ENCODE results near the gene NPIPB8. TPM values are rescaled to one million over a fixed set of nuclear protein-coding genes. Genes with fewer than 3 reads are reported as not detected.
"Not testable (repeated sequence)": the region's sequence is repeated elsewhere in the genome, so short reads cannot be mapped to it uniquely, and the experiment has no call there.

NPIPB8 gene
- total and polyA plus RNA-seq, 4 donors: 0.74 to 1.6 TPM; not detected in 2

DNA sequence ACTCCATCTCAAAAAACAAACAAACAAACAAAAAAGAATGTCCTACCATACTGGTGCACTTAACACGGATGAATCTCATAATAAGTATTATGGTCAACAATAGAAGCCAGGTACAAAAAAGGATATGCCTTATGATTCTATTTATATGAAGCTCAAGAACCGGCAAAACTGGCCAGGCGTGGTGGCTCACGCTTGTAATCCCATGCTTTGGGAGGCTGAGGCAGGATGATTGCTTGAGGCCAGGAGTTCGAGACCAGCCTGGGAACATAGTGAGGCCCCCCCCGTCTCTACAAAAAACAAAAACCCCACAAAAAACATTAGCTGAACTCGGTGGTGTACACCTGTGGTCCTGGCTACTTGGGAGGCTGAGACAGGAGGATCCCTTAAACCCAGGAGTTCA lies 66.4 kb downstream of the NPIPB8 start:
- H3K9ac ChIP-seq (ENCODE audit: insufficient read depth in 1 of 2, low read length in 2 of 2); DNase-seq; H3K27ac ChIP-seq (ENCODE audit: low read depth in 1 of 2, low read length in 1 of 2); ATAC-seq (ENCODE audit: insufficient read depth, low FRiP score); H3K27me3 ChIP-seq (ENCODE audit: control insufficient read depth in 3 of 3, insufficient read depth in 3 of 3, low read length in 2 of 3); H3K4me1 ChIP-seq (ENCODE audit: control insufficient read depth in 5 of 5, insufficient read depth in 5 of 5, low read length in 5 of 5); H3K36me3 ChIP-seq (ENCODE audit: control insufficient read depth in 4 of 4, insufficient read depth in 4 of 4, low read length in 4 of 4); H3K9me3 ChIP-seq (ENCODE audit: control insufficient read depth in 4 of 4, insufficient read depth in 3 of 4, low read length in 3 of 4); H3K4me3 ChIP-seq: not testable (repeated sequence)
- WGBS, 2 donors: 94 to 100% methylated on average over 2 to 3 of the region's 7 CpGs

Other genes with a start within 250 kb of the NPIPB8 start
- 10 to 100 TPM; 56.8 to 95.8 TPM for gene EIF3CL, start 234.2 kb upstream of the NPIPB8 start, total RNA-seq
- 10 to 100 TPM; 45.9 to 60.5 TPM for gene EIF3CL, start 234.2 kb upstream of the NPIPB8 start, polyA plus RNA-seq
- gene NPIPB7, start 165.7 kb upstream of the NPIPB8 start, total RNA-seq: not detected
- gene NPIPB7, start 165.7 kb upstream of the NPIPB8 start, polyA plus RNA-seq: under 1 TPM; 0.21 to 0.28 TPM
- 10 to 100 TPM; 42.4 to 64.8 TPM for gene CLN3, start 146.0 kb upstream of the NPIPB8 start, total RNA-seq
- gene CLN3, start 146.0 kb upstream of the NPIPB8 start, polyA plus RNA-seq: 10 to 100 TPM; 50.1 to 62.2 TPM
- 10 to 100 TPM in 1 of 2 donors, 1 to 10 TPM in 1; 8.0 to 24.7 TPM for gene APOBR, start 143.4 kb upstream of the NPIPB8 start, total RNA-seq
- 10 to 100 TPM; 26.0 to 43.2 TPM for gene APOBR, start 143.4 kb upstream of the NPIPB8 start, polyA plus RNA-seq
- gene IL27, start 131.2 kb upstream of the NPIPB8 start, total RNA-seq: 1 to 10 TPM in 1 of 2 donors, not detected in 1; 1.1 TPM
- gene IL27, start 131.2 kb upstream of the NPIPB8 start, polyA plus RNA-seq: 1 to 10 TPM in 1 of 2 donors, under 1 TPM in 1; 0.37 to 1.8 TPM
- gene NUPR1, start 99.1 kb upstream of the NPIPB8 start, total RNA-seq: 100 to 1,000 TPM in 1 of 2 donors, 1 to 10 TPM in 1; 8.0 to 212 TPM
- 100 to 1,000 TPM; 192 to 828 TPM for gene NUPR1, start 99.1 kb upstream of the NPIPB8 start, polyA plus RNA-seq
- gene SGF29, start 84.1 kb upstream of the NPIPB8 start, total RNA-seq: 10 to 100 TPM; 17.8 to 30.4 TPM
- 10 to 100 TPM; 18.5 to 46.6 TPM for gene SGF29, start 84.1 kb upstream of the NPIPB8 start, polyA plus RNA-seq
- 1 to 10 TPM; 3.7 to 6.4 TPM for gene SULT1A2, start 41.0 kb upstream of the NPIPB8 start, total RNA-seq
- gene SULT1A2, start 41.0 kb upstream of the NPIPB8 start, polyA plus RNA-seq: 10 to 100 TPM in 1 of 2 donors, 1 to 10 TPM in 1; 5.7 to 14.2 TPM
- 10 to 100 TPM; 37.3 to 43.1 TPM for gene SULT1A1, start 28.0 kb upstream of the NPIPB8 start, total RNA-seq
- 100 to 1,000 TPM in 1 of 2 donors, 10 to 100 TPM in 1; 34.6 to 118 TPM for gene SULT1A1, start 28.0 kb upstream of the NPIPB8 start, polyA plus RNA-seq
- gene EIF3C, start 73.4 kb downstream of the NPIPB8 start, total RNA-seq: 100 to 1,000 TPM; 334 to 382 TPM
- 100 to 1,000 TPM; 324 to 984 TPM for gene EIF3C, start 73.4 kb downstream of the NPIPB8 start, polyA plus RNA-seq
- gene NPIPB9, start 113.7 kb downstream of the NPIPB8 start, total RNA-seq: 1 to 10 TPM; 2.8 to 5.5 TPM
- gene NPIPB9, start 113.7 kb downstream of the NPIPB8 start, polyA plus RNA-seq: under 1 TPM; 0.35 to 0.73 TPM
- gene ATXN2L, start 184.9 kb downstream of the NPIPB8 start, total RNA-seq: 100 to 1,000 TPM in 1 of 2 donors, 10 to 100 TPM in 1; 73.0 to 140 TPM
- gene ATXN2L, start 184.9 kb downstream of the NPIPB8 start, polyA plus RNA-seq: 100 to 1,000 TPM in 1 of 2 donors, 10 to 100 TPM in 1; 72.1 to 109 TPM
- gene TUFM, start 208.3 kb downstream of the NPIPB8 start, total RNA-seq: 100 to 1,000 TPM in 1 of 2 donors, 10 to 100 TPM in 1; 58.6 to 185 TPM
- 100 to 1,000 TPM; 171 to 260 TPM for gene TUFM, start 208.3 kb downstream of the NPIPB8 start, polyA plus RNA-seq
- gene SH2B1, start 225.8 kb downstream of the NPIPB8 start, total RNA-seq: 10 to 100 TPM; 24.3 to 53.6 TPM
- gene SH2B1, start 225.8 kb downstream of the NPIPB8 start, polyA plus RNA-seq: 10 to 100 TPM; 21.5 to 35.3 TPM
- gene ATP2A1, start 240.4 kb downstream of the NPIPB8 start, total RNA-seq: under 1 TPM; 0.34 to 0.92 TPM
- gene ATP2A1, start 240.4 kb downstream of the NPIPB8 start, polyA plus RNA-seq: under 1 TPM; 0.35 to 0.53 TPM